Measurements from ENCODE around the gene CIAO3. TPM values are rescaled to one million over a fixed set of nuclear protein-coding genes. Genes with fewer than 3 reads are reported as not detected.

Gene CIAO3
- total RNA-seq, 2 donors from 2014 or later: 41.4 to 43.3 TPM

DNA sequence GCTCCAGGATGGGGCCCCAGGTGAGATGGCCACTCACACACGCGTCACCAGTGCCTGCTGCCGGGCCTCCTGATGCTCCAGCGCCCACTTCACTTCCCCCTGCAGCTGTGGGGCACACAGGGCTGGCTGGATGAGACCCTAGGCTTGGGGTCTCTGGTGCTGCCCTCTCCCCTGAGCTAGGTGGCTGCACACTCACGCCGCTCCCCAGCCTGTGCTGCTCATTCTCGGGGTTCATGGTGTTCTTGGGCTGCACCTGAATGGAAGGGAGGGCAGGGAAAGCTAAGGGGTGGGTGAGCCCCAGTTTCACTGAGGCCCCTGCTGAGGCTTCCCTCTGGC, 15.8 kb downstream of the CIAO3 start:
- Mint-ChIP-seq H3K27me3 (ENCODE audit: insufficient read depth) (peaks cover 15% of the 10 kb centered on the region), H3K4me3 (no peak overlapping the region), H3K9me3 (no peaks in the 10 kb centered on the region), H3K27ac (no peak overlapping the region), H3K36me3 (ENCODE audit: low read depth) (no peaks in the 10 kb centered on the region), H3K4me1 (peaks cover 3% of the 10 kb centered on the region)
- 93 to 100% methylated on average over 5 to 7 of the region's 7 CpGs for WGBS, 2 experiments (ENCODE audit: insufficient coverage in 1 of 2, insufficient read length in 1 of 2)
- H3K9me3 ChIP-seq (ENCODE audit: control insufficient read depth, low read length): no peaks in the 10 kb centered on the region
- H3K4me1 ChIP-seq (ENCODE audit: control insufficient read depth, insufficient read depth, low read length): peaks cover 5% of the 10 kb centered on the region
- no peak overlapping the region for H3K4me3 ChIP-seq (ENCODE audit: low read length)
- H3K9ac ChIP-seq (ENCODE audit: extremely low read depth, low read length, poor library complexity, severe bottlenecking): no peak overlapping the region
- no peaks in the 10 kb centered on the region for H3K36me3 ChIP-seq (ENCODE audit: control insufficient read depth, insufficient read depth, low read length)
- H3K27me3 ChIP-seq (ENCODE audit: control insufficient read depth, insufficient read depth, low read length, poor library complexity, severe bottlenecking): peaks cover 19% of the 10 kb centered on the region
- TF ChIP-seq, protein P1, sequence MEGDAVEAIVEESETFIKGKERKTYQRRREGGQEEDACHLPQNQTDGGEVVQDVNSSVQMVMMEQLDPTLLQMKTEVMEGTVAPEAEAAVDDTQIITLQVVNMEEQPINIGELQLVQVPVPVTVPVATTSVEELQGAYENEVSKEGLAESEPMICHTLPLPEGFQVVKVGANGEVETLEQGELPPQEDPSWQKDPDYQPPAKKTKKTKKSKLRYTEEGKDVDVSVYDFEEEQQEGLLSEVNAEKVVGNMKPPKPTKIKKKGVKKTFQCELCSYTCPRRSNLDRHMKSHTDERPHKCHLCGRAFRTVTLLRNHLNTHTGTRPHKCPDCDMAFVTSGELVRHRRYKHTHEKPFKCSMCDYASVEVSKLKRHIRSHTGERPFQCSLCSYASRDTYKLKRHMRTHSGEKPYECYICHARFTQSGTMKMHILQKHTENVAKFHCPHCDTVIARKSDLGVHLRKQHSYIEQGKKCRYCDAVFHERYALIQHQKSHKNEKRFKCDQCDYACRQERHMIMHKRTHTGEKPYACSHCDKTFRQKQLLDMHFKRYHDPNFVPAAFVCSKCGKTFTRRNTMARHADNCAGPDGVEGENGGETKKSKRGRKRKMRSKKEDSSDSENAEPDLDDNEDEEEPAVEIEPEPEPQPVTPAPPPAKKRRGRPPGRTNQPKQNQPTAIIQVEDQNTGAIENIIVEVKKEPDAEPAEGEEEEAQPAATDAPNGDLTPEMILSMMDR (conservative IDR thresholded peaks at IDR 0.05): no peak
- H3K27ac ChIP-seq (ENCODE audit: low read depth, low read length): no peak overlapping the region
- DNase-seq: no peak

DNA sequence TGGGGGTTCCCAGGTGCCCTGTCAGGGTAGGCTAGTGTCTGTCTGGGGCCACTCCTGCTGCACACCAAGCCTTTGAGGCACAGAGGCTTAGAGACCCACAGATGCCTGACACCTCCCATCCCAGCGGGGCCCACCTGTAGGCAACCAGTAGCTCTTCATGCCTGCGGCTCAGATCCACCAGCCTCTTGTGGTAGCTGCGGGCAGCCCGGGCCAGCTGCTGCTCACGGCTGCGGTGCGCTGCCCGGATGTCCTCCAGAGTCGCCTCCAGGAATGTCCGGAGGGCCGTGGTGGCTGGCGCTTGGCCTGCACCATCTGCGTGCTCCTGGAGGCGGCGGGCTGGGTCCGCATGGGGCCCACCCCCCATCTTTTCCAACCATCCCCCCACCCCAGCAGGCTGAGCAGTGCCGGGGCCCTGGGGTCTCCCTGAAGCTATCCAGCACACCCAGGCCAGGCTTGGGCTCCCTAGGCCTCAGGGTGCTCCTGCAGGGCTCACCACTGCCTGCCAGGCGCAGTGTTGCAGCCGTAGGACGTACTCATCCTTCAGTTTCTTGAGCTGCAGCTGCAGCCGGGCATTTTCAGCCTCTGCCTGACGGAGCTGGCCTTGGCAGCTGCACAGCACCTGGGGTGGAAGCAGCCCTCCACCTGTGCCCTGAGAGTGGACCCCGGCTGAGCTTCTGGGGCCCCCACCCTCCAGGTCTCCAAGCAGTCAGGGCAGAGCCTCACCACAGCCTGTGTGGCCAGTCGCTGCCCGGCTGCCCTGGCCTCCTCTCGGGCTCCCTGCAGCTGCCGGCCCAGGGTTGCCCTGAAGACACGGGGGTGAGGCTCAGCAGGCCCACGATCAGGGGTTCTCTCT, 16.4 kb downstream of the CIAO3 start:
- Mint-ChIP-seq H3K27ac (no peak overlapping the region), H3K27me3 (ENCODE audit: insufficient read depth) (peaks cover 15% of the 10 kb centered on the region), H3K4me1 (peaks cover 3% of the 10 kb centered on the region), H3K36me3 (ENCODE audit: low read depth) (no peaks in the 10 kb centered on the region), H3K9me3 (no peaks in the 10 kb centered on the region), H3K4me3 (no peak overlapping the region)
- peaks cover 19% of the 10 kb centered on the region for H3K27me3 ChIP-seq (ENCODE audit: control insufficient read depth, insufficient read depth, low read length, poor library complexity, severe bottlenecking)
- peaks cover 7% of the 10 kb centered on the region for H3K4me1 ChIP-seq (ENCODE audit: control insufficient read depth, insufficient read depth, low read length)
- H3K36me3 ChIP-seq (ENCODE audit: control insufficient read depth, insufficient read depth, low read length): no peaks in the 10 kb centered on the region
- WGBS, 2 experiments (ENCODE audit: insufficient coverage in 1 of 2, insufficient read length in 1 of 2): 90 to 96% methylated on average over 18 to 29 of the region's 29 CpGs
- no peak for DNase-seq
- TF ChIP-seq, protein P1 (conservative IDR thresholded peaks at IDR 0.05): no peak
- no peaks in the 10 kb centered on the region for H3K9me3 ChIP-seq (ENCODE audit: control insufficient read depth, low read length)
- no peak overlapping the region for H3K4me3 ChIP-seq (ENCODE audit: low read length)
- no peak overlapping the region for H3K9ac ChIP-seq (ENCODE audit: extremely low read depth, low read length, poor library complexity, severe bottlenecking)
- H3K27ac ChIP-seq (ENCODE audit: low read depth, low read length): no peak overlapping the region

DNA sequence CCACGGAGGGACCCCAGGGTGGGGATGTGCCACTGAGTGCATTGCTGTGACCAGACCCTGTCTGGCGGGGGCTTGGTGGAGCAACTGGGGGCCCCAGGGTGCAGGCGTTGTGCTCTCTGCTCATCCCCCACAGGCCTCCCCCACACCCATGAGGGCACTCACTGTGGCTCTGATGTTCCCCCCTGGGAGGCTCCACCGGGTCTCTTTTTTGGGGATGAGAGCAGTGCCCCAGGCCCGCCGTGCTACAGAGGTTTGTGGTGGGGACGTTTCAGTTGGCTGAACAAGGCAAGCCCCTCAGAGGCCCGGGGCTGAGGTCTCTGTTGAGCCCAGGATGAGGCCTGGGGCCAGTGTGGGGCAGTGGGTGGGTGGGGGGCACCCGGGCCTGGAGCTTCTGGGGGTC, 17.1 kb downstream of the CIAO3 start:
- H3K4me3 ChIP-seq (ENCODE audit: low read length): no peak overlapping the region
- H3K4me1 Mint-ChIP-seq: peaks cover 3% of the 10 kb centered on the region
- H3K27me3 Mint-ChIP-seq (ENCODE audit: insufficient read depth): peaks cover 15% of the 10 kb centered on the region
- TF ChIP-seq, protein P1 (conservative IDR thresholded peaks at IDR 0.05): no peak
- H3K27me3 ChIP-seq (ENCODE audit: control insufficient read depth, insufficient read depth, low read length, poor library complexity, severe bottlenecking): peaks cover 19% of the 10 kb centered on the region
- no peak overlapping the region for H3K27ac ChIP-seq (ENCODE audit: low read depth, low read length)
- DNase-seq: no peak
- no peaks in the 10 kb centered on the region for H3K36me3 Mint-ChIP-seq (ENCODE audit: low read depth)
- WGBS, 2 experiments (ENCODE audit: insufficient coverage in 1 of 2, insufficient read length in 1 of 2): 92 to 100% methylated on average over 2 to 9 of the region's 9 CpGs
- H3K4me3 Mint-ChIP-seq: no peak overlapping the region
- no peak overlapping the region for H3K9ac ChIP-seq (ENCODE audit: extremely low read depth, low read length, poor library complexity, severe bottlenecking)
- H3K36me3 ChIP-seq (ENCODE audit: control insufficient read depth, insufficient read depth, low read length): no peaks in the 10 kb centered on the region
- H3K9me3 ChIP-seq (ENCODE audit: control insufficient read depth, low read length): no peaks in the 10 kb centered on the region
- no peaks in the 10 kb centered on the region for H3K9me3 Mint-ChIP-seq
- H3K4me1 ChIP-seq (ENCODE audit: control insufficient read depth, insufficient read depth, low read length): peaks cover 7% of the 10 kb centered on the region
- H3K27ac Mint-ChIP-seq: no peak overlapping the region
